Adrenal gland (tissue), 12 donors: ENCODE results near the gene HSD11B2. TPM values are rescaled to one million over a fixed set of nuclear protein-coding genes. Genes with fewer than 3 reads are reported as not detected.

Experiments used
- DNase-seq, 7 donors: peaks; one replicate each; pipeline ENCODE4 v3.0.0-alpha.2; 2019 to 2020
- H3K27ac ChIP-seq, 5 donors: fragments of 200-600 bp; sonication (generic) in 4 of 5; 1 replicate in 3 of 5; 2 replicates in 2 of 5; pipeline versions ENCODE4 v1.5.1 to v1.8.0; 2016 to 2020; ENCODE audit warnings: mild to moderate bottlenecking in 1 of 5
- H3K27me3 ChIP-seq: fragments of 200-600 bp; 2 replicates; pipeline ENCODE4 v1.8.0; 2021
- H3K36me3 ChIP-seq, 2 donors: fragments of 200-600 bp; replicated peaks in 1 of 2; 1 replicate in 1 of 2; 2 replicates in 1 of 2; pipeline versions ENCODE4 v1.5.1 to v1.8.0; 2018 to 2022
- H3K4me1 ChIP-seq, 2 donors: fragments of 200-600 bp; replicated peaks in 1 of 2; 1 replicate in 1 of 2; 2 replicates in 1 of 2; pipeline versions ENCODE4 v1.5.1 to v1.8.0; 2018 to 2021
- H3K4me3 ChIP-seq, 4 donors: fragments of 200-600 bp; sonication (generic) in 3 of 4; one replicate each; pipeline ENCODE4 v1.5.1; 2016 to 2018
- H3K9me3 ChIP-seq, 3 donors: fragments of 200-600 bp; sonication (generic) in 1 of 3; replicated peaks in 1 of 3; 1 replicate in 2 of 3; 2 replicates in 1 of 3; pipeline versions ENCODE4 v1.5.1 to v1.8.0; 2016 to 2021
- POLR2A ChIP-seq, 2 donors: fragments of 450-650 bp; IDR thresholded peaks; one replicate each; pipeline ENCODE4 v1.6.1; 2017; ENCODE audit warnings: antibody characterized with exemption in 2 of 2, mild to moderate bottlenecking in 2 of 2, moderate library complexity in 1 of 2
- WGBS, 4 donors: extraction: QIAGEN DNeasy Blood & Tissue Kit in 2 of 4; methylation state at CpG; one replicate each; pipeline versions ENCODE4 v1.1.5 to v1.1.7; 2013 to 2017; 5-methylcytosine and 5-hydroxymethylcytosine counted together
- intact Hi-C, 2 donors: fragments of 100-400 bp; cut with DNase I; formaldehyde crosslinking; loops; one replicate each; pipeline versions ENCODE4 v1.14.1 to v1.15.0; 2022 to 2023
- polyA plus RNA-seq, 3 donors: library from polyadenylated mRNA; stranded (reverse); fragments of 200-250 nt in 2 of 3; fragments of 350-450 nt in 1 of 3; fragmentation: Illumina TruSeq in 1 of 3; extraction: RNeasy Lipid Tissue Mini Kit (QIAGEN cat#74804) in 1 of 3; gene quantifications; one replicate each; pipeline ENCODE4 v1.2.3, GENCODE V29; 2013 to 2014
- total RNA-seq, 9 donors: library from RNA; depleted of rRNA in 4 of 9; stranded (reverse); fragments of >200 nt in 4 of 9; fragments of 120-200 nt in 1 of 9; fragmentation: NEBNext Ultra II Directional in 1 of 9; extraction: Animal tissue kit (Norgen Biotek cat#: 25700) in 1 of 9; gene quantifications; one replicate each; pipeline versions ENCODE4 v1.1.0 to v1.2.4, GENCODE V29; 2013 to 2023
- TF ChIP-seq, protein P1 (sequence below), 6 experiments: fragments of 450-650 bp in 4 of 6; fragments of 200-600 bp in 2 of 6; sonication (generic) in 1 of 6; IDR thresholded peaks; 1 replicate in 5 of 6; 2 replicates in 1 of 6; pipeline versions ENCODE4 v1.5.1 to v1.8.0; 2016 to 2021; ENCODE audit warnings: antibody characterized with exemption in 6 of 6, mild to moderate bottlenecking in 2 of 6, moderate library complexity in 1 of 6
- donor health status: healthy with polysubstance abuse.
- donor health status: Bipolar disorder and iron deficiency.
- donor health status: DM: yes; HTN: yes; CAD: no.
- donor health status: DM: no; HTN: no; CAD: no.
- donor health status: DM: no; HTN: no; CAD: no.
- donor health status: DM: yes; HTN: yes; CAD: no.

The HSD11B2 gene
- total and polyA plus RNA-seq, 12 donors, result 0.69 to 12.3 (median 4.0) TPM

DNA sequence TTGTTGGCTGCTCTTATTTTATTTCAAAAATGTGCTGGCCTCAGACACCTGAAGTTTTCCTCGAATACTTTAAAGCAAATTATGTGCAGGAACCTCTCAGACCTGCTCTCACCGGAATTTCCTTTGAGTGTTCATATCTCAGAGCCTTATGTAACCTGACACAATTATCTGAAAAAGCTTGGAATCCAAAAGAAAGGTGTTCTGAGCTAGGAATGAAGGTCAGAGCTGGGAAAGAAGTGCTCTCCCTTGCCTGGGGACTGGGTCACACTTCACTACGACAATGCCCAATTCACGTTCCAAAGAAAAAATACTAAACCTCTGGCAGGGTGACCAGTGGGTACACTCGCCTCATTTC, 6.7 kb upstream of the HSD11B2 start:
- Histone ChIP-seq H3K4me3 (no peak overlapping the region), H3K27me3 (peaks cover 3% of the 10 kb centered on the region), H3K36me3 (no peaks in the 10 kb centered on the region), H3K9me3 (no peaks in the 10 kb centered on the region), H3K4me1 (peaks cover 0 to 4% of the 10 kb centered on the region in 2 donors), H3K27ac (no peak overlapping the region)
- intact Hi-C loops, result no loop called here
- 49 to 57% (median 53%) methylated on average over 5 of the region's 5 CpGs for WGBS, 4 donors
- TF ChIP-seq, protein P1, sequence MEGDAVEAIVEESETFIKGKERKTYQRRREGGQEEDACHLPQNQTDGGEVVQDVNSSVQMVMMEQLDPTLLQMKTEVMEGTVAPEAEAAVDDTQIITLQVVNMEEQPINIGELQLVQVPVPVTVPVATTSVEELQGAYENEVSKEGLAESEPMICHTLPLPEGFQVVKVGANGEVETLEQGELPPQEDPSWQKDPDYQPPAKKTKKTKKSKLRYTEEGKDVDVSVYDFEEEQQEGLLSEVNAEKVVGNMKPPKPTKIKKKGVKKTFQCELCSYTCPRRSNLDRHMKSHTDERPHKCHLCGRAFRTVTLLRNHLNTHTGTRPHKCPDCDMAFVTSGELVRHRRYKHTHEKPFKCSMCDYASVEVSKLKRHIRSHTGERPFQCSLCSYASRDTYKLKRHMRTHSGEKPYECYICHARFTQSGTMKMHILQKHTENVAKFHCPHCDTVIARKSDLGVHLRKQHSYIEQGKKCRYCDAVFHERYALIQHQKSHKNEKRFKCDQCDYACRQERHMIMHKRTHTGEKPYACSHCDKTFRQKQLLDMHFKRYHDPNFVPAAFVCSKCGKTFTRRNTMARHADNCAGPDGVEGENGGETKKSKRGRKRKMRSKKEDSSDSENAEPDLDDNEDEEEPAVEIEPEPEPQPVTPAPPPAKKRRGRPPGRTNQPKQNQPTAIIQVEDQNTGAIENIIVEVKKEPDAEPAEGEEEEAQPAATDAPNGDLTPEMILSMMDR (IDR thresholded peaks at IDR 0.05), result no peak
- TF ChIP-seq POLR2A (IDR thresholded peaks at IDR 0.05), result no peak
- no peak for DNase-seq

DNA sequence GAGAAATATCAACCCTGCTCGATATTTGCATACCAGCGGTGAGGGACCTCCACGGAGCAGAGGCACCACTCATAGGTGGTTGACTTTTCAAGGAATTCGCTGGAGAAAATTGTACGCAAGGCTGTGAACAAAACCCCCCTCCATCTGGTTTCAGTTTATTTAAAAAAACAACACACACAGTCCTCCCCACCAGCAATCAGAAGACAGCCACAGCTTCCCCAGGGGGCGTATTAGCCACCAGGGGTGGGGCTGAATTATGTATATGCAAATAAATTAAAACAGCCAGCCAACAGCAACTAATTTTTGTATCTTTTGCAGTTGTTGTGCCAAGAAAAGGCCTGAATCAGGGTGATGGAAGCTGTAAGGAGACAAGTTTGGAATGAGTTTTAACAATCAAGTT, 5.9 kb upstream of the HSD11B2 start:
- Histone ChIP-seq H3K27me3 (peaks cover 3% of the 10 kb centered on the region), H3K9me3 (no peaks in the 10 kb centered on the region), H3K4me1 (peaks cover 0 to 4% of the 10 kb centered on the region in 2 donors), H3K4me3 (no peak overlapping the region), H3K36me3 (no peaks in the 10 kb centered on the region), H3K27ac (no peak overlapping the region)
- no peak for TF ChIP-seq POLR2A (IDR thresholded peaks at IDR 0.05)
- TF ChIP-seq, protein P1 (IDR thresholded peaks at IDR 0.05), result no peak
- DNase-seq, result no peak
- intact Hi-C loops, result no loop called here
- 52 to 66% (median 59%) methylated on average over 6 of the region's 6 CpGs for WGBS, 4 donors

DNA sequence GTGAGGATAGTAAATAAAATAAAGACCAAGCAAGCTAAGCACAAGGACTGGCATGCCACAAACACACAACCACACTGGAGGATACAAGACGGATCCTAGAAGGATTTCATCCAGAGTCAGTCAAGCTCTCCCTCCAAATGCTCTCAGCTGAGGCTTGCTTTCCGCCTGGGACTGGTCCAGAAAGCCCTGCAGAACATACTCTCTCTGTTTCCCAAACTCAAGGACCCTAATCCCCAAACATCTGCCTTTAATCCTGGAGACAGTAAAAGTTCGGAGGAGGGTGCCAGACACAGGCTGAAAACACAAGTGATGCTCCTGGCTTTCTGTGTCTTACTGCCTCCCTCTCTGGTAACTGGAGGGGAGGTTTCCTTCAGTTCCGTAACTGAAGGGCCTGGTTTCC, 5.3 kb upstream of the HSD11B2 start:
- Histone ChIP-seq H3K4me3 (no peak overlapping the region), H3K27me3 (peaks cover 3% of the 10 kb centered on the region), H3K27ac (no peak overlapping the region), H3K9me3 (no peaks in the 10 kb centered on the region), H3K4me1 (peaks cover 0 to 10% of the 10 kb centered on the region in 2 donors), H3K36me3 (no peaks in the 10 kb centered on the region)
- WGBS, 4 donors, result 82 to 87% (median 83%) methylated on average over 4 of the region's 4 CpGs
- DNase-seq, result no peak
- TF ChIP-seq, protein P1 (IDR thresholded peaks at IDR 0.05), result no peak
- TF ChIP-seq POLR2A (IDR thresholded peaks at IDR 0.05), result no peak
- intact Hi-C loops, result no loop called here

DNA sequence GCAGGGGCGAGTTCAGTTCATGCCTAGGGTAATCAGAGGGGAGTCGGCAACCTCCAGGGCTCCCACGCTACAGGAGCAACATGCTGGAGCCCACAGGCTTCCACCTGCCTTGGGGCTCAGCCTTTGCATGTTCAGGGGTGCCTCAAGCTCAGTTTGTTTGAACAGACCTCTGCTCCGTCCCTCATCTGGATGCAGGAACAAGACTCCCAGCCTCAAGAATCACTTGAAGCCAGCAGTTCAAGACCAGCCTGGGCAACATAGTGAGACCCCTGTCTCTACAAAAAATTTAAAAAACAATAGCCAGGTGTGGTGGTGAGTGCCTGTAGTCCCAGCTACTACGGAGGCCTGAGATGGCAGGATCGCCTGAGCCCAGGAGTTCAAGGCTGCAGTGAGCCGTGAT, 4.9 kb upstream of the HSD11B2 start:
- no peak for DNase-seq
- WGBS, 4 donors, result 73 to 82% (median 78%) methylated on average over 6 to 7 of the region's 7 CpGs
- H3K36me3 ChIP-seq, result no peaks in the 10 kb centered on the region
- TF ChIP-seq, protein P1 (IDR thresholded peaks at IDR 0.05), result no peak
- TF ChIP-seq POLR2A (IDR thresholded peaks at IDR 0.05), result no peak
- intact Hi-C loops, result no loop called here
- peaks cover 3% of the 10 kb centered on the region for H3K27me3 ChIP-seq
- no peak overlapping the region for H3K4me3 ChIP-seq
- peaks cover 0 to 13% of the 10 kb centered on the region in 2 donors for H3K4me1 ChIP-seq
- H3K9me3 ChIP-seq, result no peaks in the 10 kb centered on the region
- H3K27ac ChIP-seq, result no peak overlapping the region
